Transverse colon (tissue), 4 donors: Measurements from ENCODE around the gene DNAH12. TPM values are rescaled to one million over a fixed set of nuclear protein-coding genes. Genes with fewer than 3 reads are reported as not detected.
"Not testable (repeated sequence)": the region's sequence is repeated elsewhere in the genome, so short reads cannot be mapped to it uniquely, and the experiment has no call there.

ENCODE experiments used
- DNase-seq: peaks from one replicate; pipeline ENCODE4 v3.0.0-alpha.2; 2019
- H3K27ac ChIP-seq, 4 donors: fragments of 200-600 bp; sonication (generic); 2 replicates each; pipeline ENCODE4 v1.5.1; 2016 to 2018; ENCODE audit warnings: inconsistent platforms in 4 of 4
- H3K27me3 ChIP-seq: fragments of 200-600 bp; sonication (generic); 2 replicates; pipeline ENCODE4 v1.5.1; 2017; ENCODE audit warnings: inconsistent platforms
- H3K36me3 ChIP-seq, 4 donors: fragments of 200-600 bp; sonication (generic); 2 replicates each; pipeline ENCODE4 v1.5.1; 2017 to 2019; ENCODE audit warnings: inconsistent platforms in 4 of 4
- H3K4me1 ChIP-seq, 4 donors: fragments of 200-600 bp; sonication (generic); 2 replicates each; pipeline ENCODE4 v1.5.1; 2017 to 2020; ENCODE audit warnings: inconsistent platforms in 4 of 4
- H3K4me3 ChIP-seq, 4 donors: fragments of 200-600 bp; sonication (generic); 1 replicate in 1 of 4; 2 replicates in 3 of 4; pipeline versions ENCODE4 v1.5.1 to v1.6.1; 2017 to 2019; ENCODE audit warnings: inconsistent platforms in 4 of 4
- H3K9me3 ChIP-seq, 2 donors: fragments of 200-600 bp; sonication (generic); 2 replicates each; pipeline ENCODE4 v1.5.1; 2017 to 2019; ENCODE audit warnings: inconsistent platforms in 2 of 2
- EP300 ChIP-seq: sonication (generic); formaldehyde crosslinking; IDR thresholded peaks from one replicate; pipeline ENCODE4 v1.6.1; 2017; ENCODE audit warnings: antibody characterized with exemption, low read depth
- POLR2A ChIP-seq: fragments of 450-650 bp; IDR thresholded peaks from one replicate; pipeline ENCODE4 v1.6.1; 2016; ENCODE audit warnings: antibody characterized with exemption, mild to moderate bottlenecking, moderate library complexity
- POLR2AphosphoS5 ChIP-seq, 3 donors: sonication (generic); formaldehyde crosslinking; IDR thresholded peaks; one replicate each; pipeline ENCODE4 v1.6.1; 2016; ENCODE audit warnings: antibody characterized with exemption in 3 of 3
- WGBS, 2 donors: methylation state at CpG; one replicate each; pipeline ENCODE4 v1.1.5; 2018; ENCODE audit warnings: low coverage in 1 of 2; 5-methylcytosine and 5-hydroxymethylcytosine counted together
- in situ Hi-C, 4 donors: fragments of 200-750 bp; cut with MboI; loops; one replicate each; pipeline versions ENCODE4 v1.15.0 to v1.15.1; 2017; ENCODE audit warnings: low sequenced_read_pairs in 3 of 4, low pct_ligation_motif_present in 1 of 4, low pct_unique_long_range_greater_than_20kb in 1 of 4
- intact Hi-C: fragments of 100-400 bp; cut with DNase I; formaldehyde crosslinking; loops from one replicate; pipeline ENCODE4 v1.15.1; 2023; ENCODE audit warnings: low total_unique reads
- total RNA-seq, 4 donors: library from RNA; depleted of rRNA; stranded (reverse); fragments of >200 nt; gene quantifications; one replicate each; pipeline ENCODE4 v1.1.0, GENCODE V29; 2016
- TF ChIP-seq, protein P1 (sequence below), 5 experiments: fragments of 200-600 bp in 3 of 5; fragments of 450-650 bp in 2 of 5; sonication (generic) in 3 of 5; IDR thresholded peaks; 1 replicate in 2 of 5; 2 replicates in 3 of 5; pipeline ENCODE4 v1.5.1; 2016 to 2017; ENCODE audit warnings: antibody characterized with exemption in 5 of 5, inconsistent platforms in 3 of 5, mild to moderate bottlenecking in 2 of 5, moderate library complexity in 1 of 5

DNAH12 gene
- total RNA-seq, 4 donors from 2014 or later, result not detected

DNA sequence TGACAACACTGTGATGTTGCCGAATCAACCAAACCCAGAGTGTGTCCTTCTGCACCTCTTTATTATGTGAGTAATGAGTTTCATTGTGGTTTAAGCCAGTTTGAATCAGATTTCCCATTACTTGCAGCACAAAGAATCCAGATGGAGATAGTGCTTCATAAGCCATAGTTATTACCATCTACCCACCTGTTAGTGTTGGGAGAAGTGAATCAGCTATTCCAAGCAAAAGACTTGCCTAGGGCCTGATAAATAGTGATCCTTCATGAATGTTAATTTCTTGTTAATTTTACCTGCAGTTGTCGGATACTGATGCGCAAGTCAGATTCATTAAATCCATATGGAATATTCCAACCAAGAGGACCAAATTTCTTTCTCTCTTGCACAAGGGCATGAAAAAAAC lies 229.9 kb downstream of the DNAH12 start:
- WGBS, 2 donors, result 87 to 93% methylated on average over 3 of the region's 3 CpGs
- peaks cover 14% of the 10 kb centered on the region for H3K27me3 ChIP-seq
- H3K9me3 ChIP-seq, result peaks cover 5 to 7% of the 10 kb centered on the region in 2 donors
- H3K4me3 ChIP-seq, result no peak overlapping the region
- H3K27ac ChIP-seq, result no peak overlapping the region
- H3K4me1 ChIP-seq, result no peaks in the 10 kb centered on the region
- intact Hi-C loops, result loop anchor here (1.0 kb wide), 1 partner anchor 13 kb away; no protein-coding TSS in a partner anchor
- no peak for DNase-seq
- in situ Hi-C loops, result no loop called here
- no peak for TF ChIP-seq POLR2A
- TF ChIP-seq, protein P1, sequence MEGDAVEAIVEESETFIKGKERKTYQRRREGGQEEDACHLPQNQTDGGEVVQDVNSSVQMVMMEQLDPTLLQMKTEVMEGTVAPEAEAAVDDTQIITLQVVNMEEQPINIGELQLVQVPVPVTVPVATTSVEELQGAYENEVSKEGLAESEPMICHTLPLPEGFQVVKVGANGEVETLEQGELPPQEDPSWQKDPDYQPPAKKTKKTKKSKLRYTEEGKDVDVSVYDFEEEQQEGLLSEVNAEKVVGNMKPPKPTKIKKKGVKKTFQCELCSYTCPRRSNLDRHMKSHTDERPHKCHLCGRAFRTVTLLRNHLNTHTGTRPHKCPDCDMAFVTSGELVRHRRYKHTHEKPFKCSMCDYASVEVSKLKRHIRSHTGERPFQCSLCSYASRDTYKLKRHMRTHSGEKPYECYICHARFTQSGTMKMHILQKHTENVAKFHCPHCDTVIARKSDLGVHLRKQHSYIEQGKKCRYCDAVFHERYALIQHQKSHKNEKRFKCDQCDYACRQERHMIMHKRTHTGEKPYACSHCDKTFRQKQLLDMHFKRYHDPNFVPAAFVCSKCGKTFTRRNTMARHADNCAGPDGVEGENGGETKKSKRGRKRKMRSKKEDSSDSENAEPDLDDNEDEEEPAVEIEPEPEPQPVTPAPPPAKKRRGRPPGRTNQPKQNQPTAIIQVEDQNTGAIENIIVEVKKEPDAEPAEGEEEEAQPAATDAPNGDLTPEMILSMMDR (IDR thresholded peaks at IDR 0.05), result no peak
- TF ChIP-seq POLR2AphosphoS5 (IDR thresholded peaks at IDR 0.05), result no peak
- TF ChIP-seq EP300, result no peak
- H3K36me3 ChIP-seq, result no peaks in the 10 kb centered on the region

DNA sequence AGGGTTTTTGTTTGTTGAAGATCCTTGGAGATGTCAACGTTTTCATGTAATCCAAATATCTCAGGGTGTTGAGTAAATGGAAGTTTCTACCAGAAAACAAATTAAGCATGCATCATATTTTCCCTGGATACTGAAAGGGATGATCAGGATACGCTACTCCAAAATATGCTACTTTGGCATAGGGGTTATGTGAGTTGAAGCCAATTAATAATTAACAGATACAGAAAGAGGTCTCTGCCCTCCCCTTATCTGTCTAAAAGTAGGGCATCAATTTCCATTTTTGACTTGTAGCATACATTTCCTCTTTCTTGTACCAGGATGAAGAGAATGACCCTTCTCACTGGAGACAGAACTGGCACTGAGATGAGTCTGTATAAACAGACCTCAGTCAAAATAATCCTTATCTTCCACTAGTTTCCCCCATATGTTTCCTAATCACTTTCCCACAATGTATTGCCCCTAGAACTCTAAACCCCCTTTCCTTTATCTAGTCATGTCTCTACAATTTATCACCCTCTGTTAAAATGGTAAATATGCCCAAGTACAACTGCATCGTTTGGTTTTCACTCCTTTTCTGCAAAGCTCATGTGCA lies 234.3 kb downstream of the DNAH12 start:
- Histone ChIP-seq H3K4me3 (no peak overlapping the region), H3K9me3 (no peaks in the 10 kb centered on the region), H3K27ac (no peak overlapping the region), H3K36me3 (no peaks in the 10 kb centered on the region), H3K27me3 (no peaks in the 10 kb centered on the region), H3K4me1 (no peaks in the 10 kb centered on the region)
- TF ChIP-seq EP300 (no peak), POLR2A (no peak), POLR2AphosphoS5 (IDR thresholded peaks at IDR 0.05) (no peak)
- TF ChIP-seq, protein P1 (IDR thresholded peaks at IDR 0.05), result no peak
- 56 to 71% methylated on average over 3 of the region's 3 CpGs for whole genome bisulfite sequencing, 2 donors
- in situ Hi-C loops (no loop called here), intact Hi-C loops (no loop called here)
- DNase-seq, result no peak

DNA sequence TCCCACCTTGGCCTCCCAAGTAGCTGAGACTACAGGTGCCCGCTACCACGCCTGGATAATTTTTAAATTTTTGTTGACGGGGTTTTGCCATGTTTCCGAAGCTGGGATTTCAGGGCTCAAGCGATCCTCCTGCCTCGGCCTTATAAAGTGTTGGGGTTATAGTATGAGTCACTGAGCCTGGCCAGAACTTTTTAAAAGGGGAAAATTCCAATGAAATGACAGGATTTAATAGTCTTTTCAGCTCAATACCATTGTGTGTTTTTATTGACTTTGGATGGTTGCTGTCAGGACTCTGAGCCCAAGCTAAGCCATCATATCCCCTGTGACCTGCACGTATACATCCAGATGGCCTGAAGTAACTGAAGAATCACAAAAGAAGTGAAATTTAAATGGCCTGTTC lies 240.6 kb downstream of the DNAH12 start:
- H3K27me3 ChIP-seq, H3K9me3 ChIP-seq, H3K27ac ChIP-seq, H3K36me3 ChIP-seq, H3K4me3 ChIP-seq, H3K4me1 ChIP-seq, intact Hi-C loops, in situ Hi-C loops, DNase-seq: not testable (repeated sequence)
- 96 to 97% methylated on average over 5 to 7 of the region's 7 CpGs for WGBS, 2 donors

DNA sequence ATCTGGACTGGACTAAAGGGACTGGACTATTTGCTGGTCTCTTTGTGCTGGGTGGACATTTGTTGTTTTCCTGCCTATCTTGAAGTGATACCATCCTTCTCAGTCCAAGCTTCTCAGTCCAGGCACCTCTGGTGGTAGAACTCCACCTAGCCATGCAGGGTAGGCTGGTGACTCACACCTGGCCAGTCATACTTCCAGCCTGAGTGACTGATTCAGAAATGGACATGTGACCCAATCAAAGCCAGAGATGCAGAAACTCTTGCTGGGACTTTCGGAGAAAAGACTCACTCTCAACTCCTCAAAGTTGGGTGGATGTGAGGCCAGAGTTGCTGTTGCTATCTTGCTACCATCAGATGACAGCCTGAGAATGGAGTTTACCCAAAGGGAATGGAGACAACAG lies 246.1 kb downstream of the DNAH12 start:
- WGBS, 2 donors, result 79% methylated on average over 1 of the region's 1 CpG; no CpG with 5 or more reads in 1 of the 2 donors
- Histone ChIP-seq H3K27me3 (peaks cover 6% of the 10 kb centered on the region), H3K36me3 (no peaks in the 10 kb centered on the region), H3K9me3 (no peaks in the 10 kb centered on the region), H3K4me1 (no peaks in the 10 kb centered on the region), H3K4me3 (no peak overlapping the region), H3K27ac (no peak overlapping the region)
- intact Hi-C loops (no loop called here), in situ Hi-C loops (no loop called here)
- TF ChIP-seq POLR2A (no peak), POLR2AphosphoS5 (IDR thresholded peaks at IDR 0.05) (no peak), EP300 (no peak)
- TF ChIP-seq, protein P1 (IDR thresholded peaks at IDR 0.05), result no peak
- DNase-seq, result no peak
